RWPE1 (cell line): ENCODE data around the gene HIC1.

Source experiments
- CTCF ChIA-PET: fragments of 350-600 bp; sonication (Branson Sonifier 250); formaldehyde crosslinking; extraction: SDS; loops from one replicate; lab custom pipeline; 2021; lab: Yijun Ruan, JAX
- POLR2A ChIA-PET: fragments of 400-600 bp; formaldehyde crosslinking; extraction: SDS; loops from one replicate; lab custom pipeline; 2020; ENCODE audit warnings: antibody characterized with exemption; ENCODE audit not compliant: low non-redundant PET; lab: Yijun Ruan, JAX
- DNase-seq: peaks from one replicate; pipeline ENCODE4 v3.0.0; 2012; ENCODE audit warnings: low spot score
- H3K27ac ChIP-seq: fragments of 450-650 bp; 2 replicates; pipeline ENCODE4 v1.5.1; 2017
- CTCF ChIP-seq: fragments of 450-650 bp; conservative IDR thresholded peaks from 2 replicates; pipeline ENCODE4 v1.5.1; 2017; ENCODE audit warnings: low read depth, mild to moderate bottlenecking

HIC1 gene

GRCh38 chr17:2089021-2089422 is 34.1 kb downstream of the HIC1 start:
- DNase-seq: no peak
- CTCF ChIA-PET: interaction anchor here (0.6 to 0.7 kb wide), 2 partner anchors 8 to 39 kb away, joined by 3 to 5 read pairs; no protein-coding TSS in a partner anchor
- H3K27ac ChIP-seq: no peak overlapping the region
- TF ChIP-seq CTCF: no peak
- POLR2A ChIA-PET: no interaction called here

- H3K27ac ChIP-seq: no peak overlapping the region
- CTCF ChIA-PET: interaction anchor here (1.0 kb wide), 1 partner anchor 19 kb away, joined by 3 read pairs; no protein-coding TSS in a partner anchor
Observed at GRCh38 chr17:2090210-2090641, 35.3 kb downstream of the HIC1 start.

GRCh38 chr17:2090804-2091534 is 36.1 kb downstream of the HIC1 start:
- POLR2A ChIA-PET: no interaction called here
- no peak overlapping the region for H3K27ac ChIP-seq
- peak; percentile 71 for DNase-seq
- no peak for TF ChIP-seq CTCF
- CTCF ChIA-PET: interaction anchor here (0.5 to 1.0 kb wide), 2 partner anchors 20 to 192 kb away, joined by 3 read pairs; no protein-coding TSS in a partner anchor

More at GRCh38 chr17:2090210-2090641, 35.3 kb downstream of the HIC1 start:
- DNase-seq: no peak
- TF ChIP-seq CTCF: no peak
- POLR2A ChIA-PET: no interaction called here

GRCh38 chr17:2092253-2092652 is 37.4 kb downstream of the HIC1 start:
- ChIA-PET POLR2A (no interaction called here), CTCF (interaction anchor here (0.6 kb wide), 2 partner anchors 8 to 230 kb away, joined by 3 to 5 read pairs; no protein-coding TSS in a partner anchor)
- no peak for TF ChIP-seq CTCF
- no peak overlapping the region for H3K27ac ChIP-seq
- no peak for DNase-seq

- POLR2A ChIA-PET: no interaction called here
Observed at GRCh38 chr17:2093349-2093748, 38.4 kb downstream of the HIC1 start.

More at GRCh38 chr17:2093349-2093748, 38.4 kb downstream of the HIC1 start:
- DNase-seq: no peak
- CTCF ChIA-PET: interaction anchor here (0.6 to 0.9 kb wide), 3 partner anchors 40 to 151 kb away, joined by 3 to 5 read pairs (median 4); no protein-coding TSS in a partner anchor
- H3K27ac ChIP-seq: peak overlapping the region; percentile 22; the same call in 1 of the 2 replicates
- TF ChIP-seq CTCF: no peak
